ENCODE measurements around the gene WDFY4. TPM values are rescaled to one million over a fixed set of nuclear protein-coding genes. Genes with fewer than 3 reads are reported as not detected.

WDFY4 gene
- total RNA-seq, 1 experiment from 2014 or later: 144 TPM

DNA sequence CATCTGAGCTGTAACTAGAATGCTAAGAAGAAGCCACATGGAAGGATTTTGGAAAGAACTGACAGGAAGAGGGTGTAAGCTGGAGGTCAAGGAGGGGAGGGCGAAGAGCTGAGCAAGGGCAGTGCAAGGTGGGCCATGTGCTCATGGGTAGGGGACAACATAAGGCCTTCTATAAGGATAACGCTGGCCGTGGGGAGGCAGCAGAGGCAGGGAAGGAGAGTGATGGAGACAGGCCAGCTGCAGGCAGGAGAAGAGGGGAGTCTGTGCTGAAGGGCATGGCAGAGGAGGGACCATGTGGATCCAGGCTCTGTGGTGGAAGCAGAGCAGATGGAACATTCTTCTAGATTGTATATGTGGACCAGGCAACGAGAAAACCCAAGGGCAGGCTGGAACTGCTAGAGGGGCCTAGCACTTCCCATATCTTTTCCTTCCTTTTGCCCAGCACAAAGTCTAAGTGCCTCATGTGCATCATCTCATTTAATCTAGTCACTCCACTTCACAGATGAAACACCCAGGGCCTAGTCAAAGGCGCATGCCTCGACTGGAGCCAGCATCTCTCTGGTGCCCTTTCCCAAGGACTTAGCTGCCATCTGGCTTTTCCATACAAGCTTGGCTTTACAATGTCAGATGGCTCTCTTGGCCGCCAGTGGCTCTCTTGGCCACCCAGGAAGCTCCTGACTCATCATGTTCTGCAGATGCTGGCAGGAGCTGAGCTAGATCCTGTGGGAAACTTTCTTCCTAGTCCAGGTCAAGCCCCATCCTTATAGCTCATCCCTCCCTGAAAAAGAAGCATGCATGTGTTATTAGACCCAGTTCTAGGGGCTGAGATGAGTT is 248.4 kb downstream of the WDFY4 start:
- H3K4me2 ChIP-seq (ENCODE audit: low read depth, low read length, poor library complexity, severe bottlenecking): no peak overlapping the region
- H2AFZ ChIP-seq (ENCODE audit: low read length): no peak overlapping the region
- H3K27me3 ChIP-seq (ENCODE audit: low read length): no peaks in the 10 kb centered on the region
- no peak overlapping the region for H3K9ac ChIP-seq (ENCODE audit: low read length)
- no peaks in the 10 kb centered on the region for H3K9me2 ChIP-seq (replicated peaks; ENCODE audit: insufficient read depth, low read length)
- H3K9me3 ChIP-seq (ENCODE audit: low read length): no peaks in the 10 kb centered on the region
- no peaks in the 10 kb centered on the region for H3K79me2 ChIP-seq (ENCODE audit: low read length)
- no peak overlapping the region for H3K4me3 ChIP-seq (ENCODE audit: low read length)
- no peaks in the 10 kb centered on the region for H3K4me1 ChIP-seq (ENCODE audit: low read length)
- H3K36me3 ChIP-seq (ENCODE audit: insufficient read depth, low read length): no peaks in the 10 kb centered on the region
- no peak overlapping the region for H3K27ac ChIP-seq (ENCODE audit: low read length)
- no peak for DNase-seq
- no peaks in the 10 kb centered on the region for H4K20me1 ChIP-seq (ENCODE audit: insufficient read depth, low read depth, low read length)

DNA sequence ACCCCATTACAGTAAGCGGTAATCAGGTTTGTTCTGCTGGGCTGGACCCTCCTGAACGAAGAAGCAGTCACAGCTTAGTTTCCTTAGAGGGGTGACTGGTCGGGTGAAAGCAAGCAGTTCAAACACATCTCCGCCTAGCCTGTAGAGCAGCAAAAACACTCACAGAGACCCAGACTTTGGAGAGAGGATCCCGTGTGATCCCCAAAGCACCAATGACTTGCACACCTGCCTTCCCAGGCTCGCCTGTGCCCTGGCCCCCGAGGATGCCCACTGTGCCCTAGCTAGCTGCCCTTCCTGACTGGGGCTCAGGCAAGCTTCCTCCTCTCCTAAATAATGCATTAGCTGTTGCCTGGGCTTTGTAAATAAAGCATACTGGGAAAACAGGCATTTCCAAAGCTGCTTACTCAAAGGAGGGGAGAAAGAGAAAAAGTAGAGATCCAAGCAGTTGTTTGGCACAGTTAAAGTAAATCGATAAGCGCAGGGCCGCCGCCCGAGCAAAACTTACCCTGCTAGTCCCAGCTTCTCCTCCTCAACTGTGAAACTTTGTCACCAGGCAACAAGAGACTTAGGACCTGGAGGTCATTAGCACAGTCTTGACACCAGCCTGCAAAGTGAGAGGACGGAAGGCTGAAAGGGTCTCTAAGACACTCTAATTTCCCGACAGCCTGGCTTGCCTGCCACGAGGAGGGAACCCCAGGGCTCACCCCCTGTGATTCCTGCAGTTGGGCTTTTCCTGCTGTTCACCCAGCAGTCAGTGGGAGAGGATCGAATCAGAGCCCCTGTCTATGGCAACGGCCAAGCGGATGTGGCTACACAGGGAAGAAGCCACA is 250.2 kb downstream of the WDFY4 start:
- Histone ChIP-seq H4K20me1 (ENCODE audit: insufficient read depth, low read depth, low read length) (no peaks in the 10 kb centered on the region), H3K4me3 (ENCODE audit: low read length) (no peak overlapping the region), H3K9me2 (replicated peaks; ENCODE audit: insufficient read depth, low read length) (no peaks in the 10 kb centered on the region), H3K79me2 (ENCODE audit: low read length) (no peaks in the 10 kb centered on the region), H3K9me3 (ENCODE audit: low read length) (no peaks in the 10 kb centered on the region), H3K27ac (ENCODE audit: low read length) (no peak overlapping the region), H2AFZ (ENCODE audit: low read length) (no peak overlapping the region), H3K4me2 (ENCODE audit: low read depth, low read length, poor library complexity, severe bottlenecking) (no peak overlapping the region), H3K27me3 (ENCODE audit: low read length) (no peaks in the 10 kb centered on the region), H3K9ac (ENCODE audit: low read length) (no peak overlapping the region), H3K4me1 (ENCODE audit: low read length) (no peaks in the 10 kb centered on the region), H3K36me3 (ENCODE audit: insufficient read depth, low read length) (no peaks in the 10 kb centered on the region)
- no peak for DNase-seq

- Histone ChIP-seq H3K4me2 (ENCODE audit: low read depth, low read length, poor library complexity, severe bottlenecking) (no peak overlapping the region), H3K9me2 (replicated peaks; ENCODE audit: insufficient read depth, low read length) (no peaks in the 10 kb centered on the region), H3K36me3 (ENCODE audit: insufficient read depth, low read length) (no peaks in the 10 kb centered on the region), H3K27me3 (ENCODE audit: low read length) (no peaks in the 10 kb centered on the region), H4K20me1 (ENCODE audit: insufficient read depth, low read depth, low read length) (no peaks in the 10 kb centered on the region), H3K4me1 (ENCODE audit: low read length) (no peaks in the 10 kb centered on the region), H2AFZ (ENCODE audit: low read length) (no peak overlapping the region), H3K27ac (ENCODE audit: low read length) (no peak overlapping the region), H3K4me3 (ENCODE audit: low read length) (no peak overlapping the region), H3K9me3 (ENCODE audit: low read length) (no peaks in the 10 kb centered on the region), H3K79me2 (ENCODE audit: low read length) (no peaks in the 10 kb centered on the region), H3K9ac (ENCODE audit: low read length) (no peak overlapping the region)
- DNase-seq: no peak
Observed at GRCh38 chr10:48935577-48935976, 250.9 kb downstream of the WDFY4 start.

DNA sequence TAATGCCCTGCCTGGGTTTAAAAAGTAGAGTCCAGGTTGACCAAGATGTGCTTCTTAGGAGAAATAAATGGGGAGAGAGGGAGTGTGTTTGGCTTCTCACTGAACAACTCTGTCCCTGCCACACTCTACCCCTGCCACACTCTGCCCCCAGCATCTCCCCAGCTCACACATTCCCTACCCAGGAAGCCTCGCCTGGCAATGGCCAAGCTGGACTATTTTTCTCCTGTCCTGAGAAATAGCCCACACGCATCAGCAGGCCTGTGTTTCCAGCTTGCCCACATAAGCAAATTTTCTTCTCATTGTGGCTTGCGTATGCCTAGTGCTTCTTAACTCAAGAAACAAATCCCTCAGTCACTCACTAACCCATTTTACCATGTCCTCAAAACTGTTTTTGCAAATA is 253.1 kb downstream of the WDFY4 start:
- Histone ChIP-seq H3K9me2 (replicated peaks; ENCODE audit: insufficient read depth, low read length) (no peaks in the 10 kb centered on the region), H3K27ac (ENCODE audit: low read length) (no peak overlapping the region), H3K4me1 (ENCODE audit: low read length) (no peaks in the 10 kb centered on the region), H3K4me3 (ENCODE audit: low read length) (no peak overlapping the region), H3K9ac (ENCODE audit: low read length) (no peak overlapping the region), H2AFZ (ENCODE audit: low read length) (no peak overlapping the region), H3K9me3 (ENCODE audit: low read length) (no peaks in the 10 kb centered on the region), H3K36me3 (ENCODE audit: insufficient read depth, low read length) (no peaks in the 10 kb centered on the region), H3K79me2 (ENCODE audit: low read length) (no peaks in the 10 kb centered on the region), H4K20me1 (ENCODE audit: insufficient read depth, low read depth, low read length) (no peaks in the 10 kb centered on the region), H3K4me2 (ENCODE audit: low read depth, low read length, poor library complexity, severe bottlenecking) (no peak overlapping the region), H3K27me3 (ENCODE audit: low read length) (no peaks in the 10 kb centered on the region)
- no peak for DNase-seq

DNA sequence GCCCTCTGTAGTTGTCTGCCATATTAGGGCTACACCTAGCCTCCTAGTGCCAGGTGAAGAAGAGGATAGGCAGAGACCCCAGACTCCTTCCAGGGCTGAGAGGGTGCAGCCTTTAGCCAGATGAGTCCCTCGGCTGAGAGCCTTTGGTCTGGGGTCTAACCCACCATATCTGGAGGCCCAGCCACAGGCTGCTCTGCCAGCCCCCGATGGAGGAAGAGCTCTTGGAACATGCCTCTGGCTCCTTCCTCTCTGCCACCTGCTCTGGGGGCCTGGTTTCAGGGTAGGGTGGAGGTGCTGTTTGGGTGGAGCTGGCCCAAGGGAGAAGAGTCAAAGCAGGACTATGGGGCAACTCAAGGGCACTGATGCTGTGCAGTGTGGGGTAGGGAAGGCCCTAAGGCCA is 253.6 kb downstream of the WDFY4 start:
- no peaks in the 10 kb centered on the region for H3K9me2 ChIP-seq (replicated peaks; ENCODE audit: insufficient read depth, low read length)
- H3K79me2 ChIP-seq (ENCODE audit: low read length): no peaks in the 10 kb centered on the region
- H3K36me3 ChIP-seq (ENCODE audit: insufficient read depth, low read length): peaks cover 3% of the 10 kb centered on the region; the same call in 1 of the 2 replicates

DNA sequence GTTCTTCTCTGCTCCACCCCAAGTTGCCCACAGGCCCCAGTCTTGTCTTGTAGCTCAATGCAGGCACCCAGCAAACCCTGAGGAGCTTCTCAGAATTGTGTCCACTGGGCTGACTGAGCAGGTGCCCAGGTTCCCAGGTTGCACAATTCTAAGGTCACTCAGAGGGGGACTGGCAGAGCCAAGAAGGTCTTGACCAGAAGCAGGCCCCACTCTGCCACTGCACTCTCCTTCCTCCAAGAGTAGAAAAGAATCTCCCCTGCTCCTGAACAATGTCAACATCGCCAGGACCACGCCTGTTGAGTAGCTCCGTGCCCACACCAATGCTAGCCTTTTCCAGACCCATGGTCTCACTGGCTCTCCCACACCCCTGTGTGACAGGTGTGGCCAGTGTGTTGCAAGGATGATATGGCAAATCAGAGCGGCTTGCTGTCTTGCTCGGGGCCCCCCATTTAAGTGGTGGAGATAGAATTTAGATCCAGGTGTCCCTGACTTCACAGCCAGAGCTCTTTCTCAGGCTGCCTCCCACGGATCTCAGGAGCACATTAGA is 254.4 kb downstream of the WDFY4 start:
- no peak for DNase-seq
- H3K36me3 ChIP-seq (ENCODE audit: insufficient read depth, low read length): peaks cover 7% of the 10 kb centered on the region; the same call in 1 of the 2 replicates
- no peak overlapping the region for H3K4me3 ChIP-seq (ENCODE audit: low read length)
- H3K27ac ChIP-seq (ENCODE audit: low read length): no peak overlapping the region
- H3K79me2 ChIP-seq (ENCODE audit: low read length): no peaks in the 10 kb centered on the region
- H3K9ac ChIP-seq (ENCODE audit: low read length): no peak overlapping the region
- no peaks in the 10 kb centered on the region for H4K20me1 ChIP-seq (ENCODE audit: insufficient read depth, low read depth, low read length)
- no peak overlapping the region for H2AFZ ChIP-seq (ENCODE audit: low read length)
- H3K27me3 ChIP-seq (ENCODE audit: low read length): no peaks in the 10 kb centered on the region
- no peaks in the 10 kb centered on the region for H3K9me3 ChIP-seq (ENCODE audit: low read length)
- no peaks in the 10 kb centered on the region for H3K9me2 ChIP-seq (replicated peaks; ENCODE audit: insufficient read depth, low read length)
- H3K4me2 ChIP-seq (ENCODE audit: low read depth, low read length, poor library complexity, severe bottlenecking): no peak overlapping the region
- H3K4me1 ChIP-seq (ENCODE audit: low read length): no peaks in the 10 kb centered on the region

More for the DNA sequence above, 253.6 kb downstream of the WDFY4 start:
- Histone ChIP-seq H4K20me1 (ENCODE audit: insufficient read depth, low read depth, low read length) (no peaks in the 10 kb centered on the region), H2AFZ (ENCODE audit: low read length) (no peak overlapping the region), H3K27ac (ENCODE audit: low read length) (no peak overlapping the region), H3K9ac (ENCODE audit: low read length) (no peak overlapping the region), H3K4me2 (ENCODE audit: low read depth, low read length, poor library complexity, severe bottlenecking) (no peak overlapping the region), H3K4me1 (ENCODE audit: low read length) (no peaks in the 10 kb centered on the region), H3K27me3 (ENCODE audit: low read length) (no peaks in the 10 kb centered on the region), H3K4me3 (ENCODE audit: low read length) (no peak overlapping the region), H3K9me3 (ENCODE audit: low read length) (no peaks in the 10 kb centered on the region)
- no peak for DNase-seq

DNA sequence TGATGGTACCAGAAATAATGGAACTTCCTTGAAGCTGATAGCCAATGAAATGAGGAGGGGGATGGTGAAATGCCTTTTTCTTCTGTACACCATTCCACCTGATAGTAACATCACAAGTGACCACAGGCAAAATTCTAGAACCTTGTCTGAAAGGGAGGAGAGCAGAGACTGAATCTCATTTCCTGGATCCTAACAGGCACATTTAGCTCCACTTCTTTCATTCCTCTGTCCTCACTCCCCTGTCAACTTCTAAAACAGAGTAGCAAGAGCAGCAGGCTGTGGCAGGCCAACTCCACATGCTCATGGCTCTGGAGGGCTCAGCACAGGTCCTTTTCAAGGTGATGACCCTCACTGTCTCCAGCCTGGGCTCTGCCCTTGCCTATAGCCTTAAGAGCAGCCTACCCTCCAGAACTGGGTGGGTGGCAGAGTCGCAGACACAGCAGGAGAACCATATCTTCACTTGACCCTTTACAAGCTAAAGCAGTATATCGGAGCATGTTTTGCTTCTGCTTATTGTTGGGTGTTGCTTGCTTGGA is 255.2 kb downstream of the WDFY4 start, which contains the start of gene LRRC18:
TSS of gene LRRC18 (minus strand) at position 51 of the 536 bp plus-strand sequence. CDS start 25,685 bp downstream, outside the sequence.
- Histone ChIP-seq H3K4me3 (ENCODE audit: low read length) (no peak within 1 kb of the TSS), H3K9ac (ENCODE audit: low read length) (no peak within 1 kb of the TSS), H3K27ac (ENCODE audit: low read length) (no peak within 1 kb of the TSS), H3K36me3 (ENCODE audit: insufficient read depth, low read length) (peaks cover 10% of the 10 kb centered on the region; the same call in 1 of the 2 replicates), H3K27me3 (ENCODE audit: low read length) (no peaks in the 10 kb centered on the region), H4K20me1 (ENCODE audit: insufficient read depth, low read depth, low read length) (no peaks in the 10 kb centered on the region), H2AFZ (ENCODE audit: low read length) (no peak within 1 kb of the TSS), H3K4me2 (ENCODE audit: low read depth, low read length, poor library complexity, severe bottlenecking) (no peak within 1 kb of the TSS), H3K9me3 (ENCODE audit: low read length) (no peaks in the 10 kb centered on the region), H3K9me2 (replicated peaks; ENCODE audit: insufficient read depth, low read length) (no peaks in the 10 kb centered on the region), H3K79me2 (ENCODE audit: low read length) (no peaks in the 10 kb centered on the region), H3K4me1 (ENCODE audit: low read length) (no peaks in the 10 kb centered on the region)
- DNase-seq: no peak

- Histone ChIP-seq H3K9ac (ENCODE audit: low read length) (no peak overlapping the region), H3K9me3 (ENCODE audit: low read length) (no peaks in the 10 kb centered on the region), H3K4me3 (ENCODE audit: low read length) (no peak overlapping the region), H4K20me1 (ENCODE audit: insufficient read depth, low read depth, low read length) (no peaks in the 10 kb centered on the region), H3K4me2 (ENCODE audit: low read depth, low read length, poor library complexity, severe bottlenecking) (no peak overlapping the region), H3K27ac (ENCODE audit: low read length) (no peak overlapping the region), H3K79me2 (ENCODE audit: low read length) (no peaks in the 10 kb centered on the region), H2AFZ (ENCODE audit: low read length) (no peak overlapping the region), H3K36me3 (ENCODE audit: insufficient read depth, low read length) (peaks cover 10% of the 10 kb centered on the region; the same call in 1 of the 2 replicates), H3K9me2 (replicated peaks; ENCODE audit: insufficient read depth, low read length) (no peaks in the 10 kb centered on the region), H3K27me3 (ENCODE audit: low read length) (no peaks in the 10 kb centered on the region), H3K4me1 (ENCODE audit: low read length) (no peaks in the 10 kb centered on the region)
- no peak for DNase-seq
Observed at GRCh38 chr10:48940372-48940771, 255.7 kb downstream of the WDFY4 start.
